Right lobe of liver (tissue), 4 donors: ENCODE results near the gene SMAD4.

Experiments
- CTCF ChIP-seq, 4 donors: fragments of 200-600 bp in 3 of 4; fragments of 450-650 bp in 1 of 4; IDR thresholded peaks; one replicate each; pipeline versions ENCODE4 v1.5.1 to v1.8.0; 2016 to 2022; ENCODE audit warnings: antibody characterized with exemption in 4 of 4, mild to moderate bottlenecking in 2 of 4
- POLR2A ChIP-seq: fragments of 450-650 bp; IDR thresholded peaks from one replicate; pipeline ENCODE4 v1.6.1; 2017; ENCODE audit warnings: antibody characterized with exemption, mild to moderate bottlenecking
- donor health status: DM: no; HTN: no; CAD: no.
- donor health status: DM: no; HTN: no; CAD: no.
- donor health status: DM: no; HTN: yes; CAD: no.

- TF ChIP-seq CTCF (IDR thresholded peaks at IDR 0.05), result no peak
- no peak for TF ChIP-seq POLR2A
These were observed 9.4 kb downstream of the SMAD4 start for GRCh38 chr18:51039138-51040112.
